ENCODE measurements around the gene ANKRD6.

DNA sequence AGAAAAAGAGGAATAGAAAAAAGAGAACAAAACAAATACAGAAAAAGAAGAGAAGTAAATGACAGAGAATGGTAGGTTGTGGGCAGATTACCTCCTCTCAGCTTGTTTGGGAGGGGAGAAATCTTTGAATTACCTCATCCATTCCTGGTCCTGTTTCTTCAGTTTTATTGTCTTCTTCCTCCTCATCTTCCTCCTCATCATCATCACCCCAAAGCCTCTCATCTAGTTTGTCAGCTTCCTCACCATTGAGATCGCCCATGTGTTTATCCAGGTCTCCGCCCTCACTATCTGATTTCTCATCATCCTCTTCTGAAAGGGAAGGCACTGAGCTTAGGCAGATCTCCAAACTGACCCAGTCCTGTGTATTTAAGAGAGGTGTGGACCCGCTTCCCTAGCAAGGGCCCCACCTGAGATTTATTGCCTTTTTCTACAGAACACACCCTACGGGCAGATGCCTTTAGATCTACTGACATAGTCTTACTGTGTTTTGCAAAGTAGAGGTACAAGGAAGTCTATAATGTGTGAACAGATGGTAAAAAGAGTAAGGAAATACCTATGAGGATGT lies 229.8 kb downstream of the ANKRD6 start:
- no peak for TF ChIP-seq GATA2 (IDR thresholded peaks at IDR 0.05; ENCODE audit: low read depth, low read length)
- TF ChIP-seq GATA3 (IDR thresholded peaks at IDR 0.05; ENCODE audit: low read depth, low read length) = no peak

All from SH-SY5Y (cell line).